ENCODE measurements around the gene MUC20. TPM values are rescaled to one million over a fixed set of nuclear protein-coding genes. Genes with fewer than 3 reads are reported as not detected.

MUC20 gene
- total RNA-seq, 1 donor from 2014 or later, result not detected

DNA sequence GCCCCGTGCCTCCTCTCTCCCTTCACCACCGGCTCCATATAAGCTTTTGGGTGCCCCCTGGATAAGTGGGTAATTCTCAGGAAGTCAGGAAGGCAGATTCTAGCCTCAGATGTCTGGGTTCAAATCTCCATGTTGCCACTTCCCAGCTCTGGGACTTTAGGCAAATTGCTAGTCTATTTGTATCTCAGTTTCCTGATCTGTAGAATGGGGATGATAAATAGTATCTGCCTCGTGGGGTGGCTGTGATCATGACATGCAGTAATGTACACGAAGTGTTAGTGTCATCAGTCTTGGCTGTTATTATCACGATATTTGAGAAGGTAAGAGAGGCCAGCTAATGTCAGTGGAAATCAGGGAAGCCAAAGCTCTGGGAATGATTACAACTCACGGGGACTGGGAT lies 47.6 kb downstream of the MUC20 start:
- peaks cover 3% of the 10 kb centered on the region for H3K27me3 ChIP-seq (ENCODE audit: insufficient read depth, low read length)
- H3K36me3 ChIP-seq (ENCODE audit: insufficient read depth, low read length), result no peaks in the 10 kb centered on the region
- Mint-ChIP-seq H3K4me3 (ENCODE audit: unreplicated experiment) (no peak overlapping the region), H3K27ac (ENCODE audit: unreplicated experiment) (no peak overlapping the region), H3K36me3 (ENCODE audit: low read depth, unreplicated experiment) (no peaks in the 10 kb centered on the region), H3K27me3 (ENCODE audit: low read depth, unreplicated experiment) (peaks cover 28% of the 10 kb centered on the region), H3K9me3 (ENCODE audit: unreplicated experiment) (peaks cover 12% of the 10 kb centered on the region), H3K4me1 (ENCODE audit: low read depth, unreplicated experiment) (no peaks in the 10 kb centered on the region)
- H3K79me2 ChIP-seq (ENCODE audit: insufficient read depth, low read length), result no peaks in the 10 kb centered on the region
- no peak for TF ChIP-seq CTCF (IDR thresholded peaks at IDR 0.05; ENCODE audit: insufficient read depth, low read depth, low read length)
- no peak for DNase-seq (ENCODE audit: low read depth)
- no peaks in the 10 kb centered on the region for H3K4me1 ChIP-seq (ENCODE audit: insufficient read depth, low read length)
- H3K27ac ChIP-seq (ENCODE audit: low read depth, low read length), result no peak overlapping the region
- FAIRE-seq, result no peak
- H3K4me3 ChIP-seq (ENCODE audit: insufficient read depth, low read depth, low read length), result no peak overlapping the region
- H4K20me1 ChIP-seq (ENCODE audit: insufficient read depth, low read length), result no peaks in the 10 kb centered on the region
- no peak overlapping the region for H2AFZ ChIP-seq (ENCODE audit: low read depth, low read length)
- H3K9me3 ChIP-seq (ENCODE audit: insufficient read depth, low read depth, low read length), result no peaks in the 10 kb centered on the region
- H3K9ac ChIP-seq (ENCODE audit: low read length), result no peak overlapping the region
- no peak overlapping the region for H3K4me2 ChIP-seq (ENCODE audit: low read length)

- FAIRE-seq (no peak), DNase-seq (ENCODE audit: low read depth) (no peak)
- no peaks in the 10 kb centered on the region for H3K9me3 ChIP-seq (ENCODE audit: insufficient read depth, low read depth, low read length)
- no peak overlapping the region for H3K4me3 ChIP-seq (ENCODE audit: insufficient read depth, low read depth, low read length)
- H3K27ac Mint-ChIP-seq (ENCODE audit: unreplicated experiment), result no peak overlapping the region
- TF ChIP-seq EZH2 (IDR thresholded peaks at IDR 0.05; ENCODE audit: insufficient read depth, low read length), result no peak
- no peak for TF ChIP-seq CTCF (IDR thresholded peaks at IDR 0.05; ENCODE audit: insufficient read depth, low read depth, low read length)
- no peak overlapping the region for H2AFZ ChIP-seq (ENCODE audit: low read depth, low read length)
- no peaks in the 10 kb centered on the region for H4K20me1 ChIP-seq (ENCODE audit: insufficient read depth, low read length)
- H3K36me3 ChIP-seq (ENCODE audit: insufficient read depth, low read length), result no peaks in the 10 kb centered on the region
- H3K4me3 Mint-ChIP-seq (ENCODE audit: unreplicated experiment), result no peak overlapping the region
- H3K4me2 ChIP-seq (ENCODE audit: low read length), result no peak overlapping the region
- no peaks in the 10 kb centered on the region for H3K4me1 Mint-ChIP-seq (ENCODE audit: low read depth, unreplicated experiment)
- no peak overlapping the region for H3K9ac ChIP-seq (ENCODE audit: low read length)
- no peaks in the 10 kb centered on the region for H3K79me2 ChIP-seq (ENCODE audit: insufficient read depth, low read length)
- H3K9me3 Mint-ChIP-seq (ENCODE audit: unreplicated experiment), result peaks cover 12% of the 10 kb centered on the region
- no peak overlapping the region for H3K27ac ChIP-seq (ENCODE audit: low read depth, low read length)
- H3K27me3 Mint-ChIP-seq (ENCODE audit: low read depth, unreplicated experiment), result peaks cover 26% of the 10 kb centered on the region
- no peaks in the 10 kb centered on the region for H3K4me1 ChIP-seq (ENCODE audit: insufficient read depth, low read length)
- H3K36me3 Mint-ChIP-seq (ENCODE audit: low read depth, unreplicated experiment), result no peaks in the 10 kb centered on the region
- H3K27me3 ChIP-seq (ENCODE audit: insufficient read depth, low read length), result no peaks in the 10 kb centered on the region
Measured at GRCh38 chr3:195768831-195769303, 48.1 kb downstream of the MUC20 start.

DNA sequence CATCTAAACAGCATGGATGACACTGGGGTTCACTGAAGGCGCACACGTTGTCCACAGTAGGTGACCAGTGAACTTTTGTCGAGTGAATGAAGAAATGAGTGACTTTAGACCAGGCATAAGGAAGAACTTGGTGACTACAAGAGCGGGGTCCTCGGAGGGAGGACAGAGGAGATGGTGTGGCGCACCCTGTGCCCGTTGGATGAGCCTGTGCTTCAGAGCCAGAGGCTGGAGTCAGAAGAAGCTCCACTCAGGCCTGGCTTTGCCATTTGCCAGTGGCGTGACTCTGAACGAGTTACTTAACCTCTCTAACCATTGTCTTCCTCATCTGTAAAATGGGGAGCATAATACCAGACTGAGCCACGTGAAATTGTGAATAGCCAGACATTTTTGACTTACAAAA lies 48.8 kb downstream of the MUC20 start:
- H3K27me3 Mint-ChIP-seq (ENCODE audit: low read depth, unreplicated experiment), result peaks cover 19% of the 10 kb centered on the region
- H2AFZ ChIP-seq (ENCODE audit: low read depth, low read length), result no peak overlapping the region
- no peaks in the 10 kb centered on the region for H3K9me3 ChIP-seq (ENCODE audit: insufficient read depth, low read depth, low read length)

More for the DNA sequence above, 48.8 kb downstream of the MUC20 start:
- H3K36me3 Mint-ChIP-seq (ENCODE audit: low read depth, unreplicated experiment), result no peaks in the 10 kb centered on the region
- Histone ChIP-seq H3K36me3 (ENCODE audit: insufficient read depth, low read length) (no peaks in the 10 kb centered on the region), H3K79me2 (ENCODE audit: insufficient read depth, low read length) (no peaks in the 10 kb centered on the region), H3K9ac (ENCODE audit: low read length) (no peak overlapping the region), H3K4me2 (ENCODE audit: low read length) (no peak overlapping the region), H3K27me3 (ENCODE audit: insufficient read depth, low read length) (no peaks in the 10 kb centered on the region), H3K4me3 (ENCODE audit: insufficient read depth, low read depth, low read length) (no peak overlapping the region), H3K27ac (ENCODE audit: low read depth, low read length) (no peak overlapping the region), H3K4me1 (ENCODE audit: insufficient read depth, low read length) (no peaks in the 10 kb centered on the region), H4K20me1 (ENCODE audit: insufficient read depth, low read length) (no peaks in the 10 kb centered on the region)
- TF ChIP-seq EZH2 (IDR thresholded peaks at IDR 0.05; ENCODE audit: insufficient read depth, low read length), result no peak
- no peak for TF ChIP-seq CTCF (IDR thresholded peaks at IDR 0.05; ENCODE audit: insufficient read depth, low read depth, low read length)
- FAIRE-seq (no peak), DNase-seq (ENCODE audit: low read depth) (no peak)
- H3K4me1 Mint-ChIP-seq (ENCODE audit: low read depth, unreplicated experiment), result no peaks in the 10 kb centered on the region
- peak overlapping the region; percentile 36 for H3K27ac Mint-ChIP-seq (ENCODE audit: unreplicated experiment)
- H3K9me3 Mint-ChIP-seq (ENCODE audit: unreplicated experiment), result peaks cover 12% of the 10 kb centered on the region
- no peak overlapping the region for H3K4me3 Mint-ChIP-seq (ENCODE audit: unreplicated experiment)
